ENCODE measurements around the gene SLC6A3.

- TF ChIP-seq POLR2A (IDR thresholded peaks at IDR 0.05; ENCODE audit: low read depth, low read length) (no peak), CTCF (IDR thresholded peaks at IDR 0.05; ENCODE audit: extremely low read depth in 1 of 2, insufficient read depth in 1 of 2, low read depth in 1 of 2, low read length in 2 of 2) (no peak), EZH2 (IDR thresholded peaks at IDR 0.05; ENCODE audit: borderline replicate concordance, low read depth, low read length, severe bottlenecking) (no peak), POLR2AphosphoS5 (IDR thresholded peaks at IDR 0.05; ENCODE audit: insufficient read depth, low read depth, low read length) (no peak), MAX (IDR thresholded peaks at IDR 0.05; ENCODE audit: insufficient read depth, insufficient read length) (no peak), JUN (IDR thresholded peaks at IDR 0.05; ENCODE audit: borderline replicate concordance, insufficient read depth, insufficient read length, low read depth) (no peak), FOS (IDR thresholded peaks at IDR 0.05; ENCODE audit: borderline replicate concordance, insufficient read depth, low read length) (no peak), MYC (IDR thresholded peaks at IDR 0.05; ENCODE audit: low read depth, low read length) (no peak), GATA2 (IDR thresholded peaks at IDR 0.05; ENCODE audit: insufficient read depth, insufficient read length, low read depth, low read length) (no peak)
These were observed 57.4 kb downstream of the SLC6A3 start for GRCh38 chr5:1387876-1388275.
